Suprapubic skin (tissue), 4 donors: ENCODE data around the gene HDAC2. TPM values are rescaled to one million over a fixed set of nuclear protein-coding genes. Genes with fewer than 3 reads are reported as not detected.

ENCODE experiments used
- DNase-seq, 2 donors: peaks; one replicate each; pipeline ENCODE4 v3.0.0-alpha.2; 2019; ENCODE audit warnings: low spot score in 2 of 2
- H3K27ac ChIP-seq: fragments of 200-600 bp; sonication (generic); one replicate; pipeline ENCODE4 v1.5.1; 2019
- H3K27me3 ChIP-seq: fragments of 200-600 bp; sonication (generic); one replicate; pipeline ENCODE4 v1.5.1; 2019
- H3K36me3 ChIP-seq: fragments of 200-600 bp; sonication (generic); one replicate; pipeline ENCODE4 v1.5.1; 2019
- H3K4me1 ChIP-seq: fragments of 200-600 bp; sonication (generic); one replicate; pipeline ENCODE4 v1.5.1; 2019
- H3K4me3 ChIP-seq: fragments of 200-600 bp; sonication (generic); one replicate; pipeline ENCODE4 v1.5.1; 2019; ENCODE audit warnings: mild to moderate bottlenecking
- H3K9me3 ChIP-seq: fragments of 200-600 bp; sonication (generic); one replicate; pipeline ENCODE4 v1.5.1; 2019
- CTCF ChIP-seq, 2 donors: fragments of 200-600 bp in 1 of 2; fragments of 450-650 bp in 1 of 2; sonication (generic) in 1 of 2; IDR thresholded peaks; one replicate each; pipeline ENCODE4 v1.5.1; 2016 to 2019; ENCODE audit warnings: antibody characterized with exemption in 2 of 2, mild to moderate bottlenecking in 1 of 2, moderate library complexity in 1 of 2
- EP300 ChIP-seq: sonication (generic); formaldehyde crosslinking; IDR thresholded peaks from one replicate; pipeline ENCODE4 v1.6.1; 2017; ENCODE audit warnings: antibody characterized with exemption
- POLR2A ChIP-seq, 2 donors: fragments of 450-650 bp; IDR thresholded peaks; one replicate each; pipeline ENCODE4 v1.6.1; 2017; ENCODE audit warnings: antibody characterized with exemption in 2 of 2, mild to moderate bottlenecking in 2 of 2, moderate library complexity in 2 of 2
- POLR2AphosphoS5 ChIP-seq, 3 donors: sonication (generic); formaldehyde crosslinking; IDR thresholded peaks; one replicate each; pipeline ENCODE4 v1.6.1; 2017; ENCODE audit warnings: antibody characterized with exemption in 3 of 3
- WGBS: methylation state at CpG from one replicate; pipeline ENCODE4 v1.1.5; 2018; 5-methylcytosine and 5-hydroxymethylcytosine counted together
- total RNA-seq, 4 donors: library from RNA; depleted of rRNA; stranded (reverse); fragments of >200 nt; gene quantifications; one replicate each; pipeline ENCODE4 v1.1.0, GENCODE V29; 2016

The HDAC2 gene
- total RNA-seq, 4 donors from 2014 or later, result 36.1 to 73.9 (median 46.9) TPM

GRCh38 chr6:114008331-114008730, 37.4 kb upstream of the HDAC2 start:
- H3K27ac ChIP-seq, result no peak overlapping the region
- H3K36me3 ChIP-seq, result no peaks in the 10 kb centered on the region
- no peaks in the 10 kb centered on the region for H3K27me3 ChIP-seq
- no peak for TF ChIP-seq POLR2AphosphoS5 (IDR thresholded peaks at IDR 0.05)
- TF ChIP-seq EP300, result no peak
- no peak for TF ChIP-seq CTCF (IDR thresholded peaks at IDR 0.05)
- TF ChIP-seq POLR2A (IDR thresholded peaks at IDR 0.05), result no peak
- H3K4me3 ChIP-seq, result no peak overlapping the region
- no peaks in the 10 kb centered on the region for H3K9me3 ChIP-seq
- no peak for DNase-seq
- WGBS, result 67% methylated on average over 4 of the region's 4 CpGs
- no peaks in the 10 kb centered on the region for H3K4me1 ChIP-seq

GRCh38 chr6:114007516-114007915, 36.6 kb upstream of the HDAC2 start:
- H3K4me1 ChIP-seq, result no peaks in the 10 kb centered on the region
- no peak overlapping the region for H3K27ac ChIP-seq
- no peaks in the 10 kb centered on the region for H3K36me3 ChIP-seq
- WGBS, result 86% methylated on average over 2 of the region's 2 CpGs
- TF ChIP-seq CTCF (IDR thresholded peaks at IDR 0.05), result no peak
- TF ChIP-seq POLR2AphosphoS5 (IDR thresholded peaks at IDR 0.05), result no peak
- TF ChIP-seq POLR2A (IDR thresholded peaks at IDR 0.05), result no peak
- TF ChIP-seq EP300, result no peak
- DNase-seq, result no peak
- H3K4me3 ChIP-seq, result no peak overlapping the region
- no peaks in the 10 kb centered on the region for H3K9me3 ChIP-seq
- no peaks in the 10 kb centered on the region for H3K27me3 ChIP-seq

GRCh38 chr6:114001354-114001753, 30.4 kb upstream of the HDAC2 start:
- Histone ChIP-seq H3K27me3 (no peaks in the 10 kb centered on the region), H3K9me3 (no peaks in the 10 kb centered on the region), H3K36me3 (no peaks in the 10 kb centered on the region), H3K27ac (no peak overlapping the region), H3K4me1 (no peaks in the 10 kb centered on the region), H3K4me3 (no peak overlapping the region)
- TF ChIP-seq POLR2AphosphoS5 (IDR thresholded peaks at IDR 0.05) (no peak), EP300 (no peak), CTCF (IDR thresholded peaks at IDR 0.05) (no peak), POLR2A (IDR thresholded peaks at IDR 0.05) (no peak)
- no peak for DNase-seq

GRCh38 chr6:114000069-114000468, 29.1 kb upstream of the HDAC2 start:
- no peak for DNase-seq
- H3K4me1 ChIP-seq, result peaks cover 7% of the 10 kb centered on the region
- no peaks in the 10 kb centered on the region for H3K27me3 ChIP-seq
- H3K36me3 ChIP-seq, result no peaks in the 10 kb centered on the region
- WGBS, result 60% methylated on average over 2 of the region's 2 CpGs
- no peaks in the 10 kb centered on the region for H3K9me3 ChIP-seq
- TF ChIP-seq POLR2AphosphoS5 (IDR thresholded peaks at IDR 0.05) (no peak), EP300 (no peak), POLR2A (IDR thresholded peaks at IDR 0.05) (no peak), CTCF (IDR thresholded peaks at IDR 0.05) (no peak)
- no peak overlapping the region for H3K27ac ChIP-seq
- no peak overlapping the region for H3K4me3 ChIP-seq

GRCh38 chr6:113999284-113999683, 28.3 kb upstream of the HDAC2 start:
- DNase-seq, result no peak
- Histone ChIP-seq H3K27ac (no peak overlapping the region), H3K4me1 (peaks cover 11% of the 10 kb centered on the region), H3K36me3 (no peaks in the 10 kb centered on the region), H3K27me3 (no peaks in the 10 kb centered on the region), H3K9me3 (no peaks in the 10 kb centered on the region), H3K4me3 (no peak overlapping the region)
- 89% methylated on average over 2 of the region's 2 CpGs for WGBS
- TF ChIP-seq EP300, result no peak
- TF ChIP-seq POLR2AphosphoS5 (IDR thresholded peaks at IDR 0.05), result no peak
- no peak for TF ChIP-seq POLR2A (IDR thresholded peaks at IDR 0.05)
- no peak for TF ChIP-seq CTCF (IDR thresholded peaks at IDR 0.05)
